Tibial nerve (tissue), 4 donors: Measurements from ENCODE around the gene CLIC1. TPM values are rescaled to one million over a fixed set of nuclear protein-coding genes. Genes with fewer than 3 reads are reported as not detected.

Experiments used
- DNase-seq, 2 donors: peaks; one replicate each; pipeline ENCODE4 v3.0.0-alpha.2; 2019; ENCODE audit warnings: low spot score in 2 of 2
- H3K27ac ChIP-seq, 4 donors: fragments of 200-600 bp; sonication (generic) in 3 of 4; one replicate each; pipeline ENCODE4 v1.5.1; 2017 to 2019; ENCODE audit warnings: mild to moderate bottlenecking in 1 of 4
- H3K27me3 ChIP-seq, 2 donors: fragments of 200-600 bp; sonication (generic) in 1 of 2; one replicate each; pipeline versions ENCODE4 v1.5.1 to v1.6.0; 2017 to 2019
- H3K36me3 ChIP-seq, 3 donors: fragments of 200-600 bp; sonication (generic); one replicate each; pipeline ENCODE4 v1.5.1; 2018 to 2019
- H3K4me1 ChIP-seq, 4 donors: fragments of 200-600 bp; sonication (generic) in 3 of 4; one replicate each; pipeline ENCODE4 v1.5.1; 2017 to 2019
- H3K4me3 ChIP-seq, 4 donors: fragments of 200-600 bp; sonication (generic) in 3 of 4; one replicate each; pipeline ENCODE4 v1.5.1; 2017 to 2019; ENCODE audit warnings: mild to moderate bottlenecking in 1 of 4, moderate library complexity in 1 of 4
- H3K9me3 ChIP-seq, 4 donors: fragments of 200-600 bp; sonication (generic) in 3 of 4; one replicate each; pipeline ENCODE4 v1.5.1; 2017 to 2019
- CTCF ChIP-seq, 5 experiments: fragments of 200-600 bp in 3 of 5; fragments of 450-650 bp in 2 of 5; sonication (generic) in 3 of 5; IDR thresholded peaks; one replicate each; pipeline ENCODE4 v1.5.1; 2016 to 2019; ENCODE audit warnings: antibody characterized with exemption in 5 of 5, mild to moderate bottlenecking in 3 of 5, moderate library complexity in 2 of 5
- EP300 ChIP-seq, 2 donors: sonication (generic); formaldehyde crosslinking; IDR thresholded peaks; one replicate each; pipeline ENCODE4 v1.6.1; 2017; ENCODE audit warnings: antibody characterized with exemption in 2 of 2, mild to moderate bottlenecking in 1 of 2
- POLR2A ChIP-seq, 2 donors: fragments of 450-650 bp; IDR thresholded peaks; one replicate each; pipeline ENCODE4 v1.6.1; 2017; ENCODE audit warnings: antibody characterized with exemption in 2 of 2, mild to moderate bottlenecking in 2 of 2, moderate library complexity in 2 of 2
- WGBS, 2 donors: methylation state at CpG; one replicate each; pipeline ENCODE4 v1.1.5; 2018; 5-methylcytosine and 5-hydroxymethylcytosine counted together
- total RNA-seq, 4 donors: library from RNA; depleted of rRNA; stranded (reverse); fragments of >200 nt; gene quantifications; one replicate each; pipeline ENCODE4 v1.1.0, GENCODE V29; 2016

Gene CLIC1
- total RNA-seq, 4 donors from 2014 or later = 216 to 341 (median 246) TPM

- Histone ChIP-seq H3K9me3 (no peaks in the 10 kb centered on the region), H3K36me3 (no peaks in the 10 kb centered on the region), H3K4me1 (peaks cover 0 to 11% (median 0%) of the 10 kb centered on the region in 4 donors), H3K27me3 (no peaks in the 10 kb centered on the region), H3K27ac (peak overlapping the region in 1 of 4 donors; percentile 41), H3K4me3 (no peak overlapping the region)
- WGBS, 2 donors = 87 to 91% methylated on average over 18 of the region's 18 CpGs
- peak in 1 of 2 donors; percentile 25 for DNase-seq
- TF ChIP-seq CTCF (IDR thresholded peaks at IDR 0.05) (no peak), EP300 (IDR thresholded peaks at IDR 0.05) (no peak), POLR2A (IDR thresholded peaks at IDR 0.05) (no peak)
These were observed 32.3 kb upstream of the CLIC1 start for GRCh38 chr6:31768363-31769257.

GRCh38 chr6:31767096-31767645 is 30.8 kb upstream of the CLIC1 start:
- Histone ChIP-seq H3K9me3 (no peaks in the 10 kb centered on the region), H3K4me3 (no peak overlapping the region), H3K27me3 (no peaks in the 10 kb centered on the region), H3K27ac (no peak overlapping the region), H3K36me3 (peaks cover 0 to 8% (median 0%) of the 10 kb centered on the region in 3 donors), H3K4me1 (peaks cover 0 to 21% (median 0%) of the 10 kb centered on the region in 4 donors)
- no peak for DNase-seq
- 78 to 79% methylated on average over 6 of the region's 6 CpGs for WGBS, 2 donors
- TF ChIP-seq POLR2A (IDR thresholded peaks at IDR 0.05) = no peak
- TF ChIP-seq CTCF (IDR thresholded peaks at IDR 0.05) = no peak
- no peak for TF ChIP-seq EP300 (IDR thresholded peaks at IDR 0.05)

GRCh38 chr6:31765910-31766794 is 29.8 kb upstream of the CLIC1 start:
- H3K4me3 ChIP-seq = peak overlapping the region in 3 of 4 donors; percentile 3 to 28 (median 3)
- peaks cover 0 to 21% (median 0%) of the 10 kb centered on the region in 4 donors for H3K4me1 ChIP-seq
- H3K27me3 ChIP-seq = no peaks in the 10 kb centered on the region
- DNase-seq = no peak
- no peak overlapping the region for H3K27ac ChIP-seq
- H3K9me3 ChIP-seq = no peaks in the 10 kb centered on the region
- no peak for TF ChIP-seq EP300 (IDR thresholded peaks at IDR 0.05)
- TF ChIP-seq CTCF (IDR thresholded peaks at IDR 0.05) = no peak
- TF ChIP-seq POLR2A (IDR thresholded peaks at IDR 0.05) = no peak
- WGBS, 2 donors = 44 to 47% methylated on average over 41 to 42 of the region's 42 CpGs
- peaks cover 0 to 18% (median 0%) of the 10 kb centered on the region in 3 donors for H3K36me3 ChIP-seq

GRCh38 chr6:31765559-31765909 is 29.2 kb upstream of the CLIC1 start:
- DNase-seq = no peak
- Histone ChIP-seq H3K36me3 (peaks cover 0 to 24% (median 0%) of the 10 kb centered on the region in 3 donors), H3K27me3 (no peaks in the 10 kb centered on the region), H3K27ac (no peak overlapping the region), H3K4me1 (peaks cover 0 to 21% (median 0%) of the 10 kb centered on the region in 4 donors), H3K4me3 (no peak overlapping the region), H3K9me3 (no peaks in the 10 kb centered on the region)
- 88 to 91% methylated on average over 9 of the region's 9 CpGs for WGBS, 2 donors
- no peak for TF ChIP-seq EP300 (IDR thresholded peaks at IDR 0.05)
- TF ChIP-seq POLR2A (IDR thresholded peaks at IDR 0.05) = no peak
- no peak for TF ChIP-seq CTCF (IDR thresholded peaks at IDR 0.05)
